D721Med (cell line): Measurements from ENCODE around the gene GNG12.

Source experiments
- DNase-seq: peaks from one replicate; pipeline ENCODE4 v3.0.0; 2011; ENCODE audit warnings: low spot score; ENCODE audit not compliant: insufficient read length
- FAIRE-seq: peaks from 2 replicates; lab custom pipeline; 2011; peaks lifted over from hg19 to GRCh38; lab: Jason Lieb, UNC
- CTCF ChIP-seq: IDR thresholded peaks from 2 replicates; pipeline ENCODE4 v1.5.1; 2012; ENCODE audit warnings: mild to moderate bottlenecking, control low read depth; ENCODE audit not compliant: insufficient read depth; ENCODE audit errors: missing control alignments

The GNG12 gene

DNA sequence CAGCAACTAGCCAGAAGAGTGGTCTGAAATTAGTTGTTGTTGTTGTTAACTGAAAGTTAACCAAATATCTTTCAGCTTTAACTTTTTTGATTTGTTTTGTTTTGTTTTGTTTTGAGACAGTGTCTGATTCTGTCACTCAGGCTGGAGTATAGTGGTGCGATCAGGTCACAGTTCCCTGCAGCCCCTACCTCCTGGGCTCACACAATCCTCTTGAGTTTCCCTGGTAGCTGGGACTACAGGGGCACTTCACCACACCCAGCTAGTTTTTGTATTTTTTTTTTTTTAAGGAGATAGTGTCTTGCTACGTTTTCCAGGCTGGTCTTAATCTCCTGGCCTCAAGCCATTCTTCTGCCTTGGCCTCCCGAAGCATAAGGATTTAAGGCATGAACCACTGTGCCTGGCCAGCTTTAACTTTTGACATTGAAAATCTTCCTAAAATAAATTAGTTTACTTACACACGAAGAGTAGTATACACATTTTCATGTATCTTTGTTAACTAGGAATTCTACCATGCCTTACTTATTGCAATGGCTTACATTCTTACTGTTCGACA is 45.0 kb downstream of the GNG12 start:
- DNase-seq (no peak), FAIRE-seq (no peak)
- TF ChIP-seq CTCF: no peak

DNA sequence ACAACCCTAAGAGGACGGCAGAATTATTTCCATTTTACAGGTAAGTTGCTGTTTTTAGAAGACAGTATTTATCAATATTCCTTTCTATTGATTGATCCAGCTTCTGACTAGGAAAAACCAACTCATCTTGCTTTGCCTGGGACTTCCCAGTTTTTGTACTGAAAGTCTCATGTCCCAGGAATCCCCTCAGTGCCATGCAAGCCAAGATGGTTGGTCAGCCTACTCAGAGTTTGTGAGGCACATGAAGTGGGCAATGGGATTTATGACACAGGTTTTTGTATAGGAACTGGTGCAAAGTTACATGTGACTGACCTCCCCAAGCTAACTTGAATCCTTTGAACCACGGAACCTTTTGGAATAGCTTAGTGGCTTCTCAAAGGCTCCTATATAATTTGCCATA is 45.5 kb downstream of the GNG12 start:
- no peak for TF ChIP-seq CTCF
- DNase-seq (no peak), FAIRE-seq (no peak)

DNA sequence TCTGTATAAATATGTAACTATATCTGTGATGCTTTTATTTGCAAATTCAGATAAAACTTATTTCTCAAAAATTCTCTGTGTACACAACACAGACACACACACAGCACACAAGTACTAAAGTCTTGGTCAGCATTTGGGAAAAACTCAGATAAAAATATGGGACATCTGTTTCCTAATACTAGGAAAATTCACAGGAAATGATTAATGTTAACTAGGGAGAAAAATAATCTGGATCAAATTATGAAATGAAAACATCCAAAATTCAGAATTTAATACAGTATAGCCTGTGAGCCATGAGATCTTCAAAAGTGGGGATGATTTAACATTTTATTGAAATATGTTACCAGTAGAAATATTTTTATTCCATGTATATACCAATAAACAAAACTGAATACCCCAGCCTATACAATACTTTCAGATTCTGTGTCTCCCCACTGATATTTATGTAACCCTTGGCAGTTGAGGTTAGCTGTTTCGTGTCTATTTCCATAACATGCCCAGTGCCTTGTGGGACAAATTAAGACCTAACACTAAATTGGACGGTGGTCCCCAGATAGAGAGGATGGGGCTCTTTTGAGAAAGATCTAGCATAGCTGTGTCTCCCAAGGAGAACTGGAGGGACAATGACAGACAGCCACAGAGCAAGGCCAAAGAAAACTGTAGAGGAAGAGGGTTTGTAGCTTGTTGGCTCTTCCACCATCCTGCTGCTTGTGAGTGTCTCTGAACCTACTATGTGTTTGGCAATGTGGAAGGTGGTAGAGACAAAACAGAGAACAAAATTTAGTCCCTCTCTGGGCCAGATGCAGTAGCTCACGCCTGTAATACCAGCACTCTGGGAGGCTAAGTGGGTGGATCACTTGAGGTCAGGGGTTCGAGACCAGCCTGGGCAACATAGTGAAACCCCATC is 47.2 kb downstream of the GNG12 start:
- FAIRE-seq (no peak), DNase-seq (no peak)
- no peak for TF ChIP-seq CTCF

- DNase-seq (no peak), FAIRE-seq (no peak)
- TF ChIP-seq CTCF: no peak
Observed at GRCh38 chr1:67784545-67785186, 48.6 kb downstream of the GNG12 start.

GRCh38 chr1:67780637-67781036 is 52.6 kb downstream of the GNG12 start:
- no peak for DNase-seq
- no peak for TF ChIP-seq CTCF
- FAIRE-seq: no peak

DNA sequence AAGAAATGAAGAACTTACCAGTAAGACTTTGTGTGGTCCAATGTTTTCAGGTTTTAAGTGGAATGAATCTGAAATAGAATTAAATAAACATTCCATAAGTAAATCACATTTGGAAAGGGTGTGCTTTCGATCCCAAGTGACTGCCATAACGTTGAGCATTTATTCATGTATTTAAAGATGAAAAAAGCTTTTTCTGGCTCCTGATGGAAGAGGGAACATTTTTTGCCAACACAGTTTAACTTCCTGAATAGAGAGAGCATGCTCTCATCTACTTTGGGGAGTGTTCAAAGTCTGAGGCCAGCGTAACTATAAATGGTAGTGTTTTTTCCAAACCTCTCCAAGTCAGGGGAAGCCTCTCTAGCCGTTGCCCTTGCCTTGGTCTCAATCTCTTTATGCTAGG is 55.8 kb downstream of the GNG12 start:
- DNase-seq (no peak), FAIRE-seq (no peak)

More for the DNA sequence above, 55.8 kb downstream of the GNG12 start:
- TF ChIP-seq CTCF: no peak
